SU-DHL-6 (cell line): ENCODE data around the gene TUG1.

Experiments used
- H2AFZ ChIP-seq: fragments of 200-600 bp; sonication (generic); 2 replicates; pipeline ENCODE4 v1.6.1; 2014; ENCODE audit warnings: low read depth, mild to moderate bottlenecking, moderate library complexity, mixed read lengths, antibody characterized with exemption, low read length; ENCODE audit not compliant: severe bottlenecking
- H3F3A ChIP-seq: fragments of 200-600 bp; shearing (Covaris generic); 2 replicates; pipeline ENCODE4 v1.6.0; 2016; ENCODE audit warnings: antibody characterized with exemption, mild to moderate bottlenecking; ENCODE audit not compliant: insufficient read depth
- H3K27ac ChIP-seq: fragments of 200-600 bp; sonication (generic); 2 replicates; pipeline ENCODE4 v1.5.1; 2016; ENCODE audit warnings: low read depth, mild to moderate bottlenecking, low read length, moderate library complexity, mixed read lengths
- H3K27me3 ChIP-seq: fragments of 200-600 bp; sonication (generic), shearing (Covaris generic); 2 replicates; pipeline ENCODE4 v1.6.0; 2014; ENCODE audit warnings: mild to moderate bottlenecking, low read length
- H3K36me3 ChIP-seq: fragments of 200-600 bp; sonication (generic); 2 replicates; pipeline ENCODE4 v1.6.1; 2014; ENCODE audit warnings: mild to moderate bottlenecking, low read length, mixed read lengths
- H3K4me2 ChIP-seq: fragments of 300-600, 200-600 bp; shearing (Covaris generic), sonication (generic); 2 replicates; pipeline ENCODE4 v1.6.0; 2014; ENCODE audit warnings: low read length, low read depth, mild to moderate bottlenecking; ENCODE audit not compliant: poor library complexity, severe bottlenecking
- H3K4me3 ChIP-seq: fragments of 200-600 bp; sonication (generic); 2 replicates; pipeline ENCODE4 v1.5.1; 2014; ENCODE audit warnings: antibody characterized with exemption, low read length, mild to moderate bottlenecking, mixed read lengths; ENCODE audit not compliant: insufficient read depth, poor library complexity, severe bottlenecking
- H3K79me2 ChIP-seq: fragments of 200-600 bp; sonication (generic); 2 replicates; pipeline ENCODE4 v1.6.1; 2014; ENCODE audit warnings: mild to moderate bottlenecking, low read length, moderate library complexity; ENCODE audit not compliant: insufficient read depth
- H3K9ac ChIP-seq: fragments of 200-600 bp; sonication (generic); 2 replicates; pipeline ENCODE4 v1.7.0; 2014; ENCODE audit warnings: mild to moderate bottlenecking, low read length
- H3K9me2 ChIP-seq: fragments of 200-600 bp; sonication (generic); replicated peaks from 2 replicates; pipeline ENCODE4 v1.6.1; 2014; ENCODE audit warnings: low read length; ENCODE audit not compliant: insufficient read depth
- H3K9me3 ChIP-seq: fragments of 200-600 bp; sonication (generic); 2 replicates; pipeline ENCODE4 v1.6.1; 2014; ENCODE audit warnings: low read length, mixed read lengths; ENCODE audit not compliant: insufficient read depth
- H4K20me1 ChIP-seq: fragments of 200-600 bp; sonication (generic); 2 replicates; pipeline ENCODE4 v1.6.1; 2014; ENCODE audit warnings: low read depth, mild to moderate bottlenecking, antibody characterized with exemption, low read length, moderate library complexity, mixed read lengths
- EZH2phosphoT487 ChIP-seq: fragments of 200-600 bp; sonication (generic), shearing (Covaris generic); conservative IDR thresholded peaks from 2 replicates; pipeline ENCODE4 v1.6.1; 2018; ENCODE audit warnings: mild to moderate bottlenecking, antibody characterized with exemption, low read length, moderate library complexity, mixed read lengths
- TF ChIP-seq, protein P1 (sequence below): fragments of 200-600 bp; sonication (generic); IDR thresholded peaks from one replicate; pipeline ENCODE4 v1.5.1; 2017; ENCODE audit warnings: antibody characterized with exemption, mild to moderate bottlenecking, low read length, moderate library complexity; ENCODE audit not compliant: insufficient read depth, poor library complexity, severe bottlenecking

The TUG1 gene

DNA sequence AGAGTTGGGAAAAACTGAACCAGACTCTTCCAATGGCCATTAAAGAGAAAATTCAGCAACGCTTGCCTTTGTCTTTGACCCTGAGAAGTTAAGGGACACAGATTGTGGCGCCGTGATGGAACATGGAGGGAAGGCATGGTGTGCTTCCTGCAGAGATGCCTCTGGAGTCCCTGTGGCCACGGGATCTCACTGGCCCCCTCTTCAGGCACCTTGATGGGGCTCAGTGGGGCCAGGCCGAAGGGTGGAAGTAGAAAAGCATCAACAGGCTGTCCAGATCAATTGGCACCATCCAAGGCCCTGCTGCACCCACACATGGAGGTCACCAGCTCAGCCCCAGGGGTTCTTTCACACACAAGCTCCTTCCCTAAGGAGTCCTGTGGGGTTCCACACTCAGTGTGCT is 43.4 kb upstream of the TUG1 start:
- H3K4me3 ChIP-seq = no peak overlapping the region
- H3K9me2 ChIP-seq = no peaks in the 10 kb centered on the region
- no peaks in the 10 kb centered on the region for H3K27me3 ChIP-seq
- H3K9me3 ChIP-seq = no peaks in the 10 kb centered on the region
- H3K27ac ChIP-seq = no peak overlapping the region
- no peak for TF ChIP-seq EZH2phosphoT487
- TF ChIP-seq, protein P1, sequence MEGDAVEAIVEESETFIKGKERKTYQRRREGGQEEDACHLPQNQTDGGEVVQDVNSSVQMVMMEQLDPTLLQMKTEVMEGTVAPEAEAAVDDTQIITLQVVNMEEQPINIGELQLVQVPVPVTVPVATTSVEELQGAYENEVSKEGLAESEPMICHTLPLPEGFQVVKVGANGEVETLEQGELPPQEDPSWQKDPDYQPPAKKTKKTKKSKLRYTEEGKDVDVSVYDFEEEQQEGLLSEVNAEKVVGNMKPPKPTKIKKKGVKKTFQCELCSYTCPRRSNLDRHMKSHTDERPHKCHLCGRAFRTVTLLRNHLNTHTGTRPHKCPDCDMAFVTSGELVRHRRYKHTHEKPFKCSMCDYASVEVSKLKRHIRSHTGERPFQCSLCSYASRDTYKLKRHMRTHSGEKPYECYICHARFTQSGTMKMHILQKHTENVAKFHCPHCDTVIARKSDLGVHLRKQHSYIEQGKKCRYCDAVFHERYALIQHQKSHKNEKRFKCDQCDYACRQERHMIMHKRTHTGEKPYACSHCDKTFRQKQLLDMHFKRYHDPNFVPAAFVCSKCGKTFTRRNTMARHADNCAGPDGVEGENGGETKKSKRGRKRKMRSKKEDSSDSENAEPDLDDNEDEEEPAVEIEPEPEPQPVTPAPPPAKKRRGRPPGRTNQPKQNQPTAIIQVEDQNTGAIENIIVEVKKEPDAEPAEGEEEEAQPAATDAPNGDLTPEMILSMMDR = no peak
- no peaks in the 10 kb centered on the region for H4K20me1 ChIP-seq
- H3K79me2 ChIP-seq = no peaks in the 10 kb centered on the region
- H3K4me2 ChIP-seq = no peak overlapping the region
- H2AFZ ChIP-seq = no peak overlapping the region
- H3K9ac ChIP-seq = no peak overlapping the region
- no peaks in the 10 kb centered on the region for H3K36me3 ChIP-seq
- H3F3A ChIP-seq = no peaks in the 10 kb centered on the region

DNA sequence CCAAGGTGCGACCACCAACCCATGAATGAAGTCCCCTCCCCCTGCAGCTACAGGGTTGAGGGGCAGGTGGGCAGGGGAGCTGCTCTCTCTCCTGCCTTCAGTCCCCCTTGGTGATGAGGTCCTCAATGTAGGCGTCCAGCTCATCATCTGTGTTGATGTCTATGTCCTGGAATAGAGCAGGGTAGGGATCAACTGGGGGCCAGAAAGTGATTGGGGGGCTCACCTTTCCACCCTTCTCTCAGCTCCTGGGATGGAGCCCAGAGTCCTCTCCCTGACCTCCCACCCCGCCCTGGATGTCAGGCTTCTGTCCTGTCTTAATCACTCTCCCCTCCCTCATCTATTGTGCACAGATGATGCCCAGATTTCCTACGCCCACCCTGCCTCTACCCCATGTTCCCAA is 42.4 kb upstream of the TUG1 start:
- H3K9me2 ChIP-seq = no peaks in the 10 kb centered on the region

DNA sequence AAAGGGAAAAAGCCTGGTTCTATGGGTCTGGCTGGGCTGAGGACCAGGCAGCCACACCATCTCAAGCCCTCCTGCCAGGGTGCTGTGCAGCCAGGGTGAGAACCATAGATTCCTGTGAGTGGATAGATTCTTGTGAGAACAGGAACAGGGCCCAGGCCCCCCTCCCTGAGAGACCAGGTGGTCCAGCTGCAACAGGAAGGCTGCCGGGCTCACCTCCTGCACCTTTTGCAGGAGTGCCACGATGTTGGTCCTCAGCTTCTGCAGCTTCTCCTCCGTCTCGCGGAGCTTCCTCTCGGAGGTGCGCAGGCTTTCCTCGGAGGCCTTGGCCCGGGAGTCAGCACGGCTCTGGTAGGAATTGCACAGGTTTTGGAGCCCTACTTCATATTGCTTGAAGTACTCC is 41.3 kb upstream of the TUG1 start:
- Histone ChIP-seq H3K9me2 (no peaks in the 10 kb centered on the region), H3K4me3 (no peak overlapping the region), H3K27ac (no peak overlapping the region), H3K79me2 (no peaks in the 10 kb centered on the region), H3K36me3 (no peaks in the 10 kb centered on the region; the same call in 1 of the 2 replicates), H2AFZ (no peak overlapping the region), H3F3A (no peaks in the 10 kb centered on the region), H3K9ac (no peak overlapping the region), H4K20me1 (no peaks in the 10 kb centered on the region), H3K4me2 (no peak overlapping the region), H3K27me3 (no peaks in the 10 kb centered on the region), H3K9me3 (no peaks in the 10 kb centered on the region)
- TF ChIP-seq EZH2phosphoT487 = no peak
- TF ChIP-seq, protein P1 = no peak

More for the DNA sequence above, 42.4 kb upstream of the TUG1 start:
- no peaks in the 10 kb centered on the region for H3K79me2 ChIP-seq
- H3F3A ChIP-seq = no peaks in the 10 kb centered on the region
- H3K9me3 ChIP-seq = no peaks in the 10 kb centered on the region
- H3K27me3 ChIP-seq = no peaks in the 10 kb centered on the region
- no peak overlapping the region for H2AFZ ChIP-seq
- H3K36me3 ChIP-seq = no peaks in the 10 kb centered on the region
- H3K27ac ChIP-seq = no peak overlapping the region
- H4K20me1 ChIP-seq = no peaks in the 10 kb centered on the region
- no peak overlapping the region for H3K4me3 ChIP-seq
- TF ChIP-seq, protein P1 = no peak
- TF ChIP-seq EZH2phosphoT487 = no peak
- H3K4me2 ChIP-seq = no peak overlapping the region
- H3K9ac ChIP-seq = no peak overlapping the region

DNA sequence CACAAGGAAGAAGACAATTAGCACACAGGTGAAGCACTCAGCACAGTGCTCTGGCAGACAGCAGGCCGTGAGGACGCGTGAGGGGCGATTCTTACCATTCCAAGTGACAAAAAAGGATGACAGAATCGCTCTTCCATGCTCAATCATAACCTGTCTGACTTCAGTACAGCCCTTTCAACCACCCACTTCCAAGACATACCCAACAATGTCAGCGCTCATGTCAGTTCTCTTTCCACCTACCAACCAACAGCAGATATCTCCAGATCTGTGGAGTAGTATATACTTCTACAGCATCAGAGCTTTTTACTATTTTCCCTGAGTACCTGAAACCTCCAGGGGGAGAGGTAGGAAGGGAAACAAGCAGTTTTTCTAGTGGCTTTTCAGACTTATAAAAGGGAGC is 40.7 kb upstream of the TUG1 start:
- H3K27ac ChIP-seq = no peak overlapping the region
- H3K27me3 ChIP-seq = no peaks in the 10 kb centered on the region
- H3K9ac ChIP-seq = no peak overlapping the region
- H3K36me3 ChIP-seq = no peaks in the 10 kb centered on the region; the same call in 1 of the 2 replicates
- no peak overlapping the region for H2AFZ ChIP-seq
- no peak overlapping the region for H3K4me3 ChIP-seq
- H3F3A ChIP-seq = no peaks in the 10 kb centered on the region
- no peaks in the 10 kb centered on the region for H3K9me3 ChIP-seq
- no peaks in the 10 kb centered on the region for H3K9me2 ChIP-seq
- H3K4me2 ChIP-seq = no peak overlapping the region
- H4K20me1 ChIP-seq = no peaks in the 10 kb centered on the region
- TF ChIP-seq, protein P1 = no peak
- no peak for TF ChIP-seq EZH2phosphoT487
- H3K79me2 ChIP-seq = no peaks in the 10 kb centered on the region
